ENCODE data around the gene CCT4.
"Not testable (repeated sequence)": the region's sequence is repeated elsewhere in the genome, so short reads cannot be mapped to it uniquely, and the experiment has no call there.

Gene CCT4

DNA sequence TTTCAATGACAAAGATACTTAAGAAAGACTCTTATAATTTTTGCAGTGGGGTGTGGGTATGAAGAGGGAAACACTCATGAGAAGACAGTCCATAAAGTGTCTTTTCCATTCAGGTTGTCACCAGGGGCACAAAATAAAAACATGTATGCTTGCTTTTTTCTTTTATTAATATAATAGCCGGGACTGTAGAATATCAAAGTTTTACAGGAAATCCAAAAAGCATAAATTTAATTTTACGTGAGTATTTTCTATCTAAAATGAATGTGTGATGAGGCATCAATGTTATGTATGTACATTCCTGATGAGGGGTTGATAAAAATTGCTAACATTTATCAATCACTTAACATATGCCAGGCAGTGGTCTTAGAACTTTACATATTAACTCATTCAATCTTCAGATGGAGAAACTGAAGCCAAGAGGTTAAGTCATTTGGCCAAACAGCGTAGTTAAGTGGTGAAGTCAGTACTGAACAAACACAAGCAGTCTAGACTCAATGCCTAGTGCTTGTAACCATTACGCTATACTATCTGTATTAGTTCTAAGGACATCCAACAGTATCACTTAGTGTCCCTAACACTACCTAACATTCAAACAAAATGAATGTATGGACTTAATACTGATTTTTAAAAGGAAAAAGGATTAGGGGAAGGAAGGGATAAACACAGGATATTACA, 10.7 kb downstream of the CCT4 start:
- no peak for FAIRE-seq

DNA sequence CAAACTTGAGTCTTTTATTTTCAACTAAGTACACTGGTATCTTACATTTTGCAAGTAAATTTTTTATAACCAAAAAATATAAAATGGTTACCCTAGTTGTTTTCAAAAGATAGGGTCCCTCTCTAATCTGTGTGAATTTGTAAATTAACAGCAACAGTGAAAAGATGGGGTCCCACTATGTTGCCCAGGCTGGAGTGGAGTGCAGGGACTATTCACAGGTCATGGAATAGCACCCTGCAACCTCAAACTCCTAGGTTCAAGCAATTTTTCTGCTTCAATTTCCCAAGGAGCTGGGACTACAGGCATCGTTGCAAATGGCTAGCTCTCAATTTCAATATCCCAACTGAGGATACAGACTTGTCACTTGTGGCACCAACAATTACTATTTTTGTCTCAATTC, 12.1 kb downstream of the CCT4 start:
- no peak for FAIRE-seq

DNA sequence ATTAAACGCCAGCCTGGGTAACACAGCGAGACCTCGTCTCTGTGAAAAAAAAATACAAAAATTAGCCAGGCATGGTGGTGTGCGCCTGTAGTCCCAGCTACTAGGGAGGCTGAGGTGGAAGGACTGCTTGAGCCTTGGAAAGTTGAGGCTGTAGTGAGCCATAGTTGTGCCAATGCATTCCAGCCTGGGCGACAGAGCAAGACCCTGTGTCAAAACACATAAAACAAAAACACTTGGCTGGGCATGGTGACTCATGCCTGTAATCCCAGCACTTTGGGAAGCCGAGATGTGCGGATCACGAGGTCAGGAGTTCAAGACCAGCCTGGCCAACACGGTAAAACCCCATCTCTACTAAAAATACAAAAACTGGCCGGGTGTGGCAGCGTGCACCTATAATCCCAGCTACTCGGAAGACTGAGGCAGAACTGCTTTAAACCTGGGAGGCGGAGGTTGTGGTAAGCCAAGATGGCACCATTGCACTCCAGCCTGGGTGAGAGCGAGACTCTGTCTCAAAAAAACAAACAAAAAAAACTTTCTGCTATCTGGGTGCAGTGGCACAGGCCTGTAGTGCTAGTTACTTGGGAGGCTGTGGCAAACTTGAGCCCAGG, 21.9 kb downstream of the CCT4 start:
- not testable (repeated sequence) for FAIRE-seq

DNA sequence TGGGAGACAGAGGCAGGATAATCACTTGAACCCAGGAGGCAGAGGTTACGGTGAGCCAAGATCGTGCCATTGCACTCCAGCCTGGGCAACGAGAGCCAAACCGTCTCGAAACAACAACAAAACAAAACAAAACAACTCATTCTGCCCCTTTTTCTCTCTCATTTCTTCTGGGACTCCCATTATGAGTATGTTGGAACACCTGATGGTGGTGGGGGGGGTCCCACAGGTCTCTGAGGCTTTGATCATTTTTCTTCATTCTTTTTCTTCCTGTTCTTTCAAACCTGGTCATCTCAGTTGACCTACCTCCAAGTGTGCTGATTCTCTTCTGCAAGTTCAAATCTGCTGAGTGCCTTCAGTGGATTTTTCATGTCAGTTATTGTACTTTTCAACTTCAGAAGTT, 26.4 kb downstream of the CCT4 start:
- FAIRE-seq = no peak

DNA sequence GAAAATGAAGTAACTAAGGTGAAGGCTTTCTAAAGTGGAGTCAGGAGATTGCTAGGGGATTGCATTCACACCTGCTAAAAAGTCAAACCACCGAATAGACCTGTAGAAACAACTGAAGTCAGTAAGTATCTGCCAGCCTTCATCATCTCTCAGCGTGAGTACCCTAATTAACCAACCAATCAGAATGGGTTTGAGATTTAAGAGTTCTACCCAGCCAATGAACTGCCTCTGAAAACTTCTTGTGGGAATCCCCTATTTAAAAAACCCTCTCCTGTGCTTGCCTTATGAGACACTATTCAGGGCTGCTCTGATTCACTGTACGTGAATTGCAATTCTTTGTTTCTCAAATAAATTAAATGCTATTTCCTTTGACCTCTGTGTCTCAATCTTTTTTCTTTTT, 31.2 kb downstream of the CCT4 start:
- FAIRE-seq = no peak

DNA sequence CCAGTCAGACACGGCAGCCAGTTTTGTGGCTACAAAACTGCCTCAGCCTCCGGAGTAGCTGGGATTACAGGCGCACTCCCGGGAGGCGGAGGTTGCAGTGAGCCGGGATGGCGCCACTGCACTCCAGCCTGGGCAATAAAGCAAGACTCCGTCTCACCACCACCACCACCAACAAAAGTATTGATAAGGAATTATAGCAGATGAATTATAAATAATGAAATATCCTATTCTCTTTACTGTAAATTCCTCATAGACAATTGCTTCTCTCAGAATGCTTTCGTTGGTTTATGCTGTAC, 33.2 kb downstream of the CCT4 start:
- FAIRE-seq = no peak

DNA sequence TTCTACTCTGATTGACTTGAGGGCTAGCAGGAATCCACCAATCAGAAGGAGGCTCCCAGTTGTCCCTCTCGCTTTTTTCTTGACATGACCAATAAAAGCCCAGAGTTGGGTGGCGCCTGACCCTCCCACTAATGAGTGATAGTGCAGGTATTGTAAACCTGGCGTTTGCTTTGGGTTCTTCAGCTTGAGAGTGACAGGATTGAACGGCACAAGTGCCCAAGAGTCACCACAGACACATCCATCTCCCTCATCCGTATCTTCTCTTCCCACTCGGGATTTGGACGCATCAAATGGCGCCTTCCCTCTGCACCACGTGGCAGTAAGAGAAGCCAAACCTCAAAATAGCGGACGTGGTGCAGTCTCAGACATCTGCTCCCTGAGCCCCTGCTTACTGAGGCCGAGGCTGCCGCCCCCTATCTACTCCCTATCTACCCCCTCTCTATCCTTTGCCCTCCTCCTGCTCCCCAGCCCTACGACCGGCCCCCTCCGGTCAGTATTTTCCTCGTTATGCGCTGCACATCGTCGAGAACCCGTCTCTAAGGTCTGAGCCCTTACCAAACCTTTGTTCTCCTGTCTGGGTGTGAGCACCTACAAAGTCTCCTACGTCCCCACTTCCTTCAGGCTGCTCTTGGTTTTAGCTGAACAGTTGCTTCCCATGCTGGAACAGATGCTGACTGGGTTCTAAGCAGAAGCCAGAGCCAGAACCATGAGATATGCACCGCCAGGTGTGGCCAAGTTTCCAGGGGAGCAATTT, 33.7 kb downstream of the CCT4 start:
- no peak for FAIRE-seq

DNA sequence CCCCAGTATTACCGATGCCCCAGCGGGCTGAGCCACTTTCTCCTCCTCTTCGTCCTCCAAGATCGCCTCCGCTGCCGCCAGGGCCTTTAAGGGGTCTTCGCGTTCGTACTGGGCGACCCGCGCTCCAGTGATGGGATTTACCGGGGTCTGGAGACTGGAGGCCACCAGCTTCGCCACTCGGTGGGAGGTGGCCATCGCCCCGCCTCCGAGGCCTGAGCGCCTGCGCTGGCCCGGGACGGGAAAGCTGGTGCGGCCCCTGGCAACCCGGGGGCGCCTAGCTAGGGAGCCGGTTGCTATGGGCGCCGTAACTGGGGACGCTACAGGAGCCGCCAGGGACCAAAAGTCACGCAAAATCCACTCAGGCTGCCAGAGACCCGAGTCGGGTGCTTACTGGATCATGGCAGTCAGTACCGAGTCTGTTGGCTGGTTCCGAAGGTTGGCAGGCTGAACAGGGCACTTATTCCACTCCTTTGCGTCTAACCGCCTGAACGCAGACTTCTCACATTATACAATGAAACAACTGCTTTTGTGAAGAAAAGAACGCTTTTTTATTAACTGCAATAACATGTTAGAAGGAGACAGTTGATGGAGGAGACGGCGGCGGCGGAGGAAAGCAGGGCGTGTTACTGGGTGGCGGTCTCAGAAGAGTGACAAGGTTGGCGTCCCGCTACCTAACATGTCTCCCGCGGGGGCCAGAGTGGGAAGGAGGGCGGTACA, 34.5 kb downstream of the CCT4 start, which contains the start of gene FAM161A:
FAM161A (minus strand) TSS at position 214 of the 717 bp plus-strand sequence; CDS start at position 195, 19 bp downstream.
- no peak for FAIRE-seq

DNA sequence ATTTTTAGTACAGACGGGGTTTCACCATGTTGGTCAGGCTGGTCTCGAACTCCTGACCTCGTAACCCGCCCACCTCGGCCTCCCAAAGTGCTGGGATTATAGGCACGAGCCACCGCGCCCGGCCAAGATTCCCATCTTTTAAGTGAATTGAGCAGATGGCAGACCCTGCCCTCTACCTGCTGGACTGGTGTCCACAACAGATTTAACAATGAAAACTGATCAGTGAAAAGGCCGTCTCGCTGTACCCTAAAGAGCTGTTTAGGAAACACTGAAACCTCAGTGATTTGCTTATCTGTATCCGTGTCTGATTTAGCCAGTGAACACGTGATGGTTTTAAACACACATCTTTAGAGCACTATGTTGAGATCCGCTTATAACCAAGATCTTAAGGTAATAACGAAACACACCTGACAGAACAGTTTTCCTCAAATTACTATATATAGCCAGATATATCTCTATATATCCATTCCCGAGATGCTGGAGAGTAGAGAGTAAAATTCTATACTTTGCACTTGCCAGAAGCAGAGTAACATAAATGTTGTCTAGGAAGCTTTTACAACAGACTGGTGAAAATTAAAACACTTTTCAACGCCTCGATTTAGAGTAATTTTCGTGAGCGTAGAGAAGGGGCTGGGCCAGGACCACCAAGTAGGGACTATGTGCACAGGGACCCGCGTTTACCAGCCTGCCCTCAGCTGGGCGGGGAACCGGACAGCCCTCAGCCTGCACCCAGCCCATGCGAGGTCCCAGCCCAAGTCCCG, 35.2 kb downstream of the CCT4 start:
- no peak for FAIRE-seq

DNA sequence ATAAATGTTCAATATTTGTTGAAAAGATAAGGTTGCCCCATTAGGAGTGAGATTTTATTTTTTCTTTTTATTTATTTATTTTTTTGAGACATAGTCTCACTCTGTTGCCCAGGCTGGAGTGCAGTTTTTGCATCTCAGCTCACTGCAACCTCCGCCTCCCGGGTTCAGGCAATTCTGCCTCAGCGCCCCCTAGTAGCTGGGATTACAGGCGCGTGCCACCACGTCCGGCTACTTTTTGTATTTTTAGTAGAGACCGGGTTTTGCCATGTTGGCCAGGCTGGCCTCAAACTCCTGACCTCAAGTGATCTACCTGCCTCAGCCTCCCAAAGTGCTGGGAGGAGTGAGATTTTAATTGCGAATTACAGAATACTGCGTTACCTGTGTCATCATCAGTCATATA, 37.2 kb downstream of the CCT4 start:
- not testable (repeated sequence) for FAIRE-seq

DNA sequence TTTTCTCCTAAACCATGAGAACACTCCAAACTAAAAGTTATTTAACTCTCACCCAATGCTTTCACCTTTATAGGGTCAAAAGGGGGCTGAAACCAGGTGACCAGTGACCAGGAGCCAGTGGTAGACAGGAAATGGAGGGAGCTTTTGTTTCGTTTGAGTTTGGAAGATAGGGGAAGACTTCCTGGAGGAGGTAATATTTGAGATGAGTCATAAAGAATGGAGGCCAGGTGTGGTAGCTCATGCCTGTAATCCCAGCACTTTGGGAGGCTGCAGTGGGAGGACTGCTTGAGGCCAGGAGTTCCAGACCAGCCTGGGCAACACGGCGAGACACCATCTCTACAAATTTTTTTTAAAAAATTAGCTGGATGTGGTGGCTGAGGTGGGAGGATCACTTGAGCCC, 43.1 kb downstream of the CCT4 start:
- FAIRE-seq = no peak

DNA sequence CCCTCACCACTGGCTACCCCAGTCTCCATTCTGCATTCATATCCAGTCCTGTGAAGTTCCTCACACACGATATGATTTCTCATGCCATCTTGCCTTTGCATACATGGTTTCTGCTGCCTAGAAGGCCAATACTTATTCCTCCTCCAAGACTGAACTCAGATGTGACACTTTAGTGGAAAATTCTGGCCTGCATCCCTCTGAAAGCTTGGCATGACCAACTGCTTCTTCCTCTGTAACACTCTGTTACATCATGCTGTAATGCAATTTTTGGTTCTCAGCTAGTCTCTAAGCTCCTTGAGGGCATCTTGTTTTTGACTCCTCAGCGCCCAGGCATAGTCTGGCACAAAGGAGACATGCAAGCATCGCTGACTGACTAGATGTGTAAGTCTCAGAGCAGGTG, 47.2 kb downstream of the CCT4 start:
- no peak for FAIRE-seq

DNA sequence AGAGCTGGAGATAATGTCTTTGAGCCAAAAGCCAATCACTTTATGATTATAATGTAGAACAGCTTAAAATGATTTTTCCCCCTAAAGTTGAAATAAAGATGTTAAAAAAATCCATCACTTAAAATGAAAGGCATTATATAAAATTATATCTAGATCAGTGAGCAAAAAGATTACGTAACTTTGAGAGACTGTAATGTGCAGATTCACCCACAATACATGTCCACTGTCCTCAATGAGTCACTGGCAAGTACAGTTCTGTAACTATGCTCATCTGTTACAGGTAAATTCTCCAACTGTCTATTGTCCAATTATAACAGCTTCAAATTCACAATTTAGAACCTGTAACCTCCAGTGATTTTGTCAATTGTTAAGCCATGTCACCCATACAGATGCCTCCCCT, 53.6 kb downstream of the CCT4 start:
- FAIRE-seq = no peak

DNA sequence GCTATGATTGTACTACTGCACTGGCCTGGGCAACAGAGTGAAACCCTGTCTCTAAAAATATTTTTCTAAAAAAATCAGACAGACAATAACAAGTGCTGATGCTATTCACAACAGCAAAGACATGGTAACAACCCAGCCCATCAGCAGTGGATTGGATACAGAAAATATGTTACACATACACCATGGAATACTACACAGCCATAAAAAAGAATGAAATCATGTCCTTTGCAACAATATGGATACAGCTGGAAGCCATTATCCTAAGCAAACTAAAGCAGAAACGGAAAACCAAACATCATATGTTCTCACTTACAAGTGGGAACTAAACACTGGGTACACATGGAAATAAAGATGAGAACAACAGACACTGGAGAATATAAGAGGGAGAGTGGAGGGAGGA, 54.5 kb downstream of the CCT4 start:
- no peak for FAIRE-seq

DNA sequence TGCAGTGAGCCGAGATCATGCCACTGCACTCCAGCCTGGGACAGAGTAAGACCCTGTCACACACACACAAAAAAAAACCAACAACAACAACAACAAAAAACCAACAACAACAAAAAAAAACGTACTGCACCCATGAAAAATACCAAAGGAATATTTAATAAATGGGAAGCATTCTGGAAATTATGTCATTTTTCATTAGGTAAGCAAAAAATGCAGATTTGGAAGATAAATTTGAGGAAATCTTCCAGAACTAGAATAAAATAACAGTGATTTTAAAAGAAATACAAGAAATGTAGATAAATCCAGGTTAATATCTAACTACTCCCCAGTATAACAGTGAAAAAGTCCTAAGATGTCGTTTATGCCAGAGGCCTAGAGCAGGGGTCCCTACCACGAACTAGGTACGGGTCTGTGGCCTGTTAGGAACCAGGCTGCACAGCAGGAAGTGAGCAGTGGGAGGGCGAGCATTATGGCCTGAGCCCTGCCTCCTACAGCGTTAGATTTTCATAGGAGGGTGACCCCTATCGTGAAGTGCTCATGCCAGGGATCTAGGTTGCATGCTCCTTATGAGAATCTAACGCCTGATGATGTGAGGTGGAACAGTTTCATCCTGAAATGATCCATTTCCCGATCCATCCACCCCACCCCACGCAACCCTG, 56.1 kb downstream of the CCT4 start:
- FAIRE-seq = no peak

DNA sequence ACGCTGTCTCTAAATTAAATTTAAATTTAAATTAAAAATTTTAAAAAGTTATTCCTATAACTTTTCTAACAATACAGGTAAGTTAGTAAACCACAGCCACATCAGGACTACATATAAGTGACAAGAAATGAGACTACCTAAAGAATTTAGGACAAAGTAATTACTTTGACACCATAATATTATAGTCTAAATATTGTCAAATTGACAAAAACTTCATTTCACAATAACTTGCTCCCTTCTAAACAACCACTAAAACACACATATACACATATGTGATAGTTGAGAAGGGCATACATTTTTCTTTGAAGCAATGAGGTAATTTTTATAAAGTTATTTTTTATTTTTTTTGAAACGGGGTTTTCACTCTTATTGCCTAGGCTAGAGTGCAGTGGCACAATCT, 66.2 kb downstream of the CCT4 start:
- FAIRE-seq = no peak

Measured in endometrium (tissue), 2 donors.